Activated naive CD4-positive, alpha-beta T cell treated with anti-CD3 and anti-CD28 coated beads, Interleukin-2, amount 50 U/mL, for 16 hours (primary cell): Measurements from ENCODE around the gene RCOR3.

Source experiments
- DNase-seq: peaks from one replicate; pipeline ENCODE4 v3.0.0-alpha.2; 2020

The RCOR3 gene

DNA sequence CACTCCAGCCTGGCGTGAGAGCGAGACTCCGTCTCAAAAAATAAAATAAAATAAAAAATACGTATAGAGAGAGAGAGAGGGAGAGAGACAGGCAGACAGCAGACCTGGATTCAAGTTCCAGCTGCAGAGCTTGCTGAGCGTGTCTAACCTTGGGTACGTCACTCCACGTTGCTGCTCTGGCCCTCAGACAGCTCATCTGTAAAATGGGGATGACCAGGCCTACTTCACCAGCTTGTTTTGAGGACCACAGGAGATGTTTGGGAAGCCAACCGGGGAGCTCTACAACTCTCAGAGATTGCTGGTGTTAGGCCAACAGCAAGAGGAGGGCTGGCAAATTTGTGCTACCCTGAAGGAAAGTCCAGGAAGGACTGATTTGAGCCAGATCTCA is 67.0 kb downstream of the RCOR3 start:
- DNase-seq, result no peak

- DNase-seq, result peak; percentile 51
Measured at GRCh38 chr1:211326528-211327345, 67.6 kb downstream of the RCOR3 start, which contains the start of gene TRAF5. Gene TRAF5 (plus strand): TSS chr1:211326833. CDS start chr1:211353240, 26,407 bp downstream.

DNA sequence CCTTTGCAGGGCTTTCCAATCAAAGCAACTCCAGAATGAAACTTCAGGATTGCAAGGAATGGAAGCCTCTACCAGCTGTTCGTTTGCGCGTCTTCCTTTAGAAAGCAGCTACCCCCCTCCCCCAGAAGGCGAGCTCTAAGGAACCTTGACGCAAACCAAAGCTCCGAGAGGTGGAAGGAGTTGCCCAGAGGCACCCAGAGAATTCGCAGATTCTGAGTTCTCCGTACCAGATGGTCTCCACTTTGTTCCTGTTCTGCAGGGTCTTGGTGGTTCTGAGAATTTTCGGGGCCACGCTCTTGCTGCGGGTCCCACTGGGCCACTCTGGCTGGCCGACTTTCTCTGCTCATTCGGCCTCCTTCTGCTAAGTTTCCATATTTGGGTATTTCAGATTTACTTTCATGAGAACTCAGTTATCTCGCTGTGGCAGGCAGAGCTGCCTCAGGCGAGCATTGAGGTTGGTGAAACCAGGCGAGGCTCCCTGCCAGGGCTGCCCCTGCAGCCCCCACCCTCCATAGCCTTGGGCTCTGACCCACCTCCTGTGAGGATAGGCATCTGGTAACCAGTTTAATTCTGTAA is 68.3 kb downstream of the RCOR3 start:
- peak; percentile 29 for DNase-seq

- no peak for DNase-seq
Measured at GRCh38 chr1:211328084-211328694, 69.0 kb downstream of the RCOR3 start.

GRCh38 chr1:211328866-211329475 is 69.8 kb downstream of the RCOR3 start:
- DNase-seq, result no peak

DNA sequence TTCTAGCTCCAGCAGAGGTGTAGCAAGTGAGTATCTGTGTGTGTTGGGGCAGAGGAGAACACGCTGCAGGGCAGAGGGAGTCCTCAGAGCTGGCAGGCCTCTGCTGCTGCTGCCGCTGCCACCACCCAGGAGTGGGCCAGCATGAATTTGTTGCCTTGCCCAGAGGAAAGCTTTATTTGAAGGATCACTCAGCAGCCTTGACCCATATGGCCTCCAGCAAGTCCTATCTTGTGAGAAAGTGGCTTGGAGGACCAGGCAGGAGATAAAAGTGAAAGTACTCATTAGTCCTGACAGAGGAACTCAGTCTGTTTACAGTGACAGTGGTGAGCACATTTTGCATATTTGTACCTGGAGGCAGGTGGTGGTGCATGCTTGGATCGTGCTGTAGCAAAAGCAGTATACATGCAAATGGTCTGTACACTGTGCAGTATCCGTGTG is 70.6 kb downstream of the RCOR3 start:
- DNase-seq, result no peak

DNA sequence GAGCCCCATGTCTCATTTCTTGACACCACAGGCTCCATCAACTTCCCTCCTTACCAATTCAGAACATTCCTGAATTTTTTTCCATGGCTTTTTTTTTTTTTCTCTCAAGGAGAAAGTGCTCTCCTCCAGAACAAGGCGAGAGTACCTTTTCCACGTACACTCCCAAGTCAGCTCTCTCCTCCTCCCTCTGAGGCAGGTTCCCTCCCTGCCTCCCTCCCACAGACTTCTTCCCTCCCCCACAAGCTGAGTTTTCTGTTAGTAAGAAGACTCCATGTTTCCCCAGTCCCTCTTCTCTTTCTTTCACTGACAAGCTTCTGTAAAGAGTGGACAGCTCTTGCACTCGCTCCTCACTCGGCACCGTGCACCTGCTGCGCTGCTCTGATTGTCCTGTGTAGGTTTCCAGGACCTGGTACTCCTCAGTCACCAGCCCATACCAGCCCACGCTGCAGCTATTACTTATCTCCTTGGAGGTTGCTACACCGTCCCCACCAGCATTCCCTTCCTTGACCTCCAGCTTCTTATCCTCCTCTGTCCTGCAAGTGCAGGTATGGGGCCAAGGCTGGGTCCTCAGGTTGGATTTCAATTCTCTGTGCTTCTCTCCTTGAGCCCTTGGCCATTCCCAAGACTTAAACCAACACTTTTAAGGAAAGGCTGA is 71.2 kb downstream of the RCOR3 start:
- DNase-seq, result no peak

DNA sequence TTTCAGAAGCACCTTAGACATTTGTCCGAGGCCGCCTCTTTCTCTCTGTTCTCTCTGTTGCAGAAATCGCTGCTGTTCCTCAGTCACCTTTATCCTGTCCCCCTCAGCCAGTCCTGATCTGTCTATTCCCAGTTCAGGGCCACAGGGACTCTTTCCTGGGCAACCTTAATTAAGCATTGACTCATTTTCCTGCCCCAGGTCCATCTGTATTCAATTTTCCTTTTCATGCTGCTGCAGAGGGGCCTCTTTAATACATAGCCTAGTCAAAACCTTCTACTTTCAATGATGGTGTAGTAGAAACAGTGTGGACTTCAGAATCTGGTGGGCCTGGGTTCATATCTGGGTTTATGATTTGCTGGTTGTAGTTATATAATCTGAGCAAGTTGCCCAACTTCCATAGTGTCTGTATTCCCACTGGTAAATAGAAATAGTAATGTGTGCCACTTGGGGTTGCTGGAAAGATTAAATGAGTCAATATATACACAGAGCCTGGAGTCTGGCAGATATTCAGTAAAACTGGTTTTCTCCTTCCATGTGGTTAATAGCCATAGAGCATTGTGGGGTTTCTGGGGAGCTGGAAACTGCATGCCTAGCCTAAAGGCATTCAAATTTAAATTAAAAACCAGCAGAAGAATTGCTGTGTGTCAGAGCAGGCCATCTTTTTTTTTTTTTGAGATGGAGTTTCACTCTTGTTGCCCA is 72.0 kb downstream of the RCOR3 start:
- DNase-seq, result no peak

DNA sequence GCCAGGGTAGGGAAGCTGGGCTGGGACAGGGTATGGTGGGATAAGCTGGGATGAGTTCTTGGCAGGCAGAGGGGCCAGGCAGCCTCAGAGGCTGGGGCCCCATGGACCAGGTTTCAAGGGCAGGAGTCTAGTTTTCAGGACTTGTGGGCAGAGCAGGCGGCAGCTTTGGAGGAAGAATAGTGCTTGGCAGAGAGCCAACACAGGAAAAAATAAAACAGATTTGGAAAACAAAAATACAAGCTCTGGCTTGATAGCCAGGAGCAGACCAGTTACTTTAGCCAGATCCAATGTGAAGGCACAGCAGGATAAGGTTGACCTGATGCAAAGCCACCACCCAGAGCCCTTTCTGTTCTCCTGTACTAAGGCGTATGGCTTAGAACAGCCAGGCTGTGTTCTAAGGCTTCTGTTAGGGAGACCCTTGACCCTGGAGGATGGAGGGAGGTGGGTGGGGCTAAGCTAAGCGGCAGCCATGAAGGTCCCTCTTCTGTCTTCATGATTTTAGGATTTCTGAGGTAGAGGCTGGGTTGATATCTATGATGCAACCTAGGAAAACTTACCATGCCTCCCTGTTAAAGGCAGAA is 73.0 kb downstream of the RCOR3 start:
- DNase-seq, result no peak

DNA sequence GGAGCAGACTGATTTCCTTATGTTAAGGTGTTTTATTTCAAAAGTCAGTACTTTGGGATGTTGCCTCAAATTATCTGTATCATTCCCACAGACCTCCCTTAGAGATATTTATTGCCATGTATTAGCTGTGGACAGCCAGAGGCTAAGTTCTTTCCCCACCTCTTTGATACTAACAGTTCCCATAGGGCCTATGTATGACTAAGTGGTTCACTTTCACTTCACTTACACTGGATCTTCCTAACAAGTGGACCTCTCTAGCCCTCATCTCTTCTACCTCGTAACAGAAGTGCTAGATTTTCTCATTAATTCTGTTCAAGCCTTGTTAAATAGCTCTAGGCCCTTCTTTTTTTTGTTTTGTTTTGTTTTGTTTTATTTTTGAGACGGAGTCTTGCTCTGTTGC is 73.7 kb downstream of the RCOR3 start:
- no peak for DNase-seq

DNA sequence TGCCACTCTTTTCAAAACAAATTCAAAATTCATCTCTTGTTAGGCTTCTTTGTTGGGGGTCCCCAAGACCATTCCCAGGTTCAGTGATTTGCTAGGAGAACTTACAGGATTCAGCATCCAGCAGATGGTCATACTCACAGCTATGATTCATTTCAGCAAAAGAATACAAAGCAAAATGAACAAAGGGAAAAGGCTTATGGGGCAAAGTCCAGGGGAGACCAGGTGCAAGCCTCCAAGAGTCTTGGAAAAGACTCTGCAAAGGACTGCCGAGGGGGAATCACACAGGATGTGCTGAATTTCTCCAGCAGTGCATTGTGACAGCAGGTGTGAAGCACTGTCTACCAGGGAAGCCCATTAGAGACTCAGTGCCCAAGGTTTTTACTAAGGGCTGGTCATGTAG is 74.7 kb downstream of the RCOR3 start:
- no peak for DNase-seq

DNA sequence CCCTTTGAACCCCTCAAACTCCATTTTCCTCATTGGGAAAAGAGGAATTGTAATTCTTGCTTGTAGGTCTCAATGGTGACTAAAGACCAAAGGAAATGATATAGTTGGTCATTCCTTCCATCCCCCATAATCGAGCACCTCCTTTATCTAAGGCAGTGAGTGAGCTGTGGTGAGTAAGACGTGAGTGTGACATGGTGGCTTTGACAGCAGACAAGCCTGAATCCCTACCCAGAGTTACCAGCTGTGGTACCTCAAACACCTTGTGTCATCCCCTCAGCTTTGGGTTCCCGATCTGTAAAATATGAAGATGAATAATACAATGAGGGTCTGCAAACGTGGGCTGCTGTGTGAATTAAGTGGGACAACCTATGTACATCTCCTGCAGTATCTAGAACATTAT is 75.8 kb downstream of the RCOR3 start:
- no peak for DNase-seq

- DNase-seq, result no peak
Measured at GRCh38 chr1:211335522-211336157, 76.5 kb downstream of the RCOR3 start.

DNA sequence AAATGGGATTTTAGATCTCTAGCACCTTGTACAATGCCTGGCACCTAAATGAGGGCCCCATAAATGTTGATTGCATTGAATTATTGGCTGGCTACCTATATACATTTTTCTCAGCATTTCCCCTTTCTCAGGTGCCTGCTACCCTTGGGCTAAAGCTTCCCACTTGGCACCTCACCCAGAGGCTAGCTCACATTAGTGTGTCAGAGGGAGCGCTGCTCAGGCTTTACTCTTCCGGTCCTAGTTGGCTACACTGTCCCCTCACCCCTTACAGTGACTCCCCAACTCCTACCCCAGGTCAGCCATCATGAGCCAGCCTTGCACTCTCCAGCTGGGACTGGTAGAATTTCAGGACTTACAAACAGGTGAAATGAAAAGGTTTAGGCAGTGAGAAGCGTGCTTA is 77.0 kb downstream of the RCOR3 start:
- DNase-seq, result no peak

DNA sequence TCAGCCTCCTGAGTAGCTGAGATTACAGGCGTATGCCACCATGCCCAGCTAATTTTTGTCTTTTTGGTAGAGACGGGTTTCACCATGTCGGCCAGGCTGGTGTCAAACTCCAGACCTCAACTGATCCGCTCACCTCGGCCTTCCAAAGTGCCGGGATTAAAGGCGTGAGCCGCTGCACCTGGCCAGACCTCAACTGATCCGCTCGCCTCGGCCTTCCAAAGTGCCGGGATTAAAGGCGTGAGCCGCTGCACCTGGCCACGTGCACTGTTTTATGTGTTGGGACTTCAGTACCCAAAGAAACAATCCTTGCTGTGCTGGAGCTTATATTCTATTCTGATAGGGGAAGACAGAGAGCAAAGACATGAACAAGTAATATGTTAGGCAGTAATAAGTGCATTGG is 77.6 kb downstream of the RCOR3 start:
- DNase-seq, result no peak

DNA sequence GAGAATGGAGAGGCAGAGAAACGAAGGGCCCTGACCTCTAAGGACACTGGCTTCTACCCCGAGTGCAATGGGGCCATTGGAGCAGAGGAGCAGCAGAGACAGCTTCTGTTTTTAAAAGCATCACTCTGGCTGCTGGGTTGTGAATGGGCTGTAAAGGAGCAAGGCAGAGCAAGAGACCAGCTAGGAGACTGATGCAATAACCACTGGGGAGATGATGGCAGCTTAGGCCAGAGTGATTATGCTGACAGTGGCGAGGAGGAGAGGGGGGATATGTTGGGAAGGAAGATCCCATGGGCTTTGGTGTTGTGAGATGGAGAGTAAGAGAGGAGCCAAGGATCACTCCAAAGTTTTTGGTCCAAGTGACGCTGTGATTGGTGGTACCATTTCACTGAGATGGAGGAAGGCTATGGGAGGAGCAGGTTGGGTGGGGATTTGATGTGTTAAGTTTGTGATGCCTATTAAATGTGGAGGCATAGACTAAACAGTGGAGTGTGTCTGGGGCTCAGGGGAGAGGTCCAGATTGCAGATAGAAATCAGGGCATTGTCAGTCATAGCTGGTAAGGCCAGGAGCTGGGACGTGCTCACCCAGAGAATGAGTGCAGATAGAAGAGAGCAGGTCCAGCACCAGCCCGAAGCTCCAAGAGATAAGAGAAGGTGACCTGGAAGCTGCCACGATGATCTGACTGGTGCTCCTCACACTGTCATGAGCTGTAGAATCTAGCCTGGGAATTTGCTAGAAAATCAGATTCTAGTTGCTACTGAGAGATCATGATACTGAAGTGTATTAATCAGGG is 78.5 kb downstream of the RCOR3 start:
- no peak for DNase-seq

GRCh38 chr1:211338224-211338620 is 79.1 kb downstream of the RCOR3 start:
- no peak for DNase-seq

DNA sequence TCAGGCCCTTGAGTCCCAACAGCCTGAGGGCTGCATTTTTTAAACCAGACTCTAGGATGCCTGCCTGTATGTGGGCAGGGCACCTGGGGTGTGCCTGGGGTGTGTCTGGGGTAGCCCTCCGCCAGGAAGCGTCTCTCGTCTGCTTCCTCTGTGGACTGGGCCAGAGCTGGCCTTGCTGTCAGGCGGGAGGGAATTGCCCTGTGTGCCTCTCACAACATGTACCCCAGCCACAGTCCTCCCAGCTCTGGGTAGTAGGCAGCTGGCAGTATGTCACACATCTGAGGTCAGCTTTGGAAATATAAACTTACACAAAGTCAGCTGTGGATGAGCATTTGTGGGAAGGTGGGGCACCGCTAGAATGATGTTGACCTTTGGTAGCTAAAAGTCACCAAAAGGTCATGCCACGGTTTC is 80.5 kb downstream of the RCOR3 start:
- no peak for DNase-seq

GRCh38 chr1:211340622-211341507 is 81.7 kb downstream of the RCOR3 start:
- DNase-seq, result no peak

DNA sequence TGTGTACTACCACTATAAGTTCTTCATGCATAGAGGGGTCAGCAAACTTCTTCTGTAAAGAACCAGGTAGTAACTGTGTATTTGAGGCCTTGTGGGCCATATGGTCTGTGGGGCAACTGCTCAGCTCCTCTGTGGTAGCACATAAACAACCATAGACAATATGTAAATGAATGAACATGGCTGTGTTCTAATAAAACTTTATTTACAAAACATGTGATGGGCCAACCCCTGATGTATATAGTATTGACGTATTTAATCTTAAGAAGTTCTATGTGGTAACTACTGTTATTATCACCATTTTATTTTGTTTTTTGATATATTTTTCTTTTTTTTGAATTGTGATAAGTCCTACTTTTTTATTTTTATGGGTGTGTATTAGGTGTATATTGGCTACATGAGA is 82.8 kb downstream of the RCOR3 start:
- no peak for DNase-seq
